Measurements from ENCODE around the gene NDEL1. TPM values are rescaled to one million over a fixed set of nuclear protein-coding genes. Genes with fewer than 3 reads are reported as not detected.

NDEL1 gene
- total RNA-seq, 1 donor from 2014 or later = 75.9 TPM

DNA sequence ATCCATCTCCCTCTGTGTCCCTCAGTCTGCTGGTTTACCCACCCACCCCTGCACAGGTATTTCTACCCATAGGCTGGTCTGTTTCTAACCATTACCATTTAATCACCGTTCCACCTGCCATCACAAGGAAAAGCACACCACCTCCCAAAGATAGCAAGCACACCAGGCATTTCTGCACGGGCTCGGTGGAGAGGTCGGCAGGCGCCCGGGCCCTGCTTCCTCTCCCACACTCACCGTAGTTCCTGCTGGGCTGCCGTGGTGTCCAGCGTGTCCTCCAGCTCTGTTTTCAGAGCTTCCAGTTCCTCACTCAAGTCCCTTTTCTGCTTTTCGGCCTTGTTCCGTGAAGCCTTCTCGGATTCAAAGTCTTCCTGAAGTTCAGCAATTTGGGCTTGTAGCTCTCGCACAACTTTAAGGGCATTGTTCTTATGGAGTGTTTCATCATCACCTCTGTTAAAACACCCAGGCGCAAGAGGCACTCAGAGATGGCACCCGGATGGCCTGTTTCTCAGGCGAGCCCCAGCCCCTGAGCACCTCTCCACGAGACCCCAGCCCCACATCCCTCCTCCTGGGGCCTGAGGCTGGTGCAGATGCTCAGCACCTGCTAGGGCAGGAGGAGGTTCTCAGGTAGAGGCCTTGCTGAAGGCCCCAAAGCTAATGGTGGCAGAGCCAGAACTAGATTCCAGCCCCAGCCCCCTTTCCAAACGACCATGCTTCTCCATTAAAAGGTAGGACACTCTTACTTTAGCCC lies 69.0 kb downstream of the NDEL1 start:
- no peak for ATAC-seq

DNA sequence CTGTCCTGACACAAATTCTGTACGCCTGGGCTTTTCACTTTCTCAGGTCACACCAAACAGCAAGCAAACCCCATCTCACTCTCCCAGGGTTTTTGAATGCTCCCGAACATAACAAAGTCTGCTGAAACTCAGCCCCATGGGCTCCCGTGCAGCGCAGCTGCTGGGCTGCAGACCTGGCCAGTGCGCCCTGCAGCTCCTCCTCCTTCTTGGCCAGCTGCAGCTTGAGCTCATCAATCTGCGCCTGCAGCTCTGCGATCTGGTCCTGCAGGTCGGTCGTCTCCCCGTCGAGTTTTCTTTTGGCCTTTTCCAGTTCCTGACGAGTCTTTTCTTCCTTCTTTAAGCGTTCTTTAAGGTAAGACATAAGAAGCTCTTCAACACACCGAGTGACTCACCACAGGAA lies 70.5 kb downstream of the NDEL1 start:
- ATAC-seq = no peak

DNA sequence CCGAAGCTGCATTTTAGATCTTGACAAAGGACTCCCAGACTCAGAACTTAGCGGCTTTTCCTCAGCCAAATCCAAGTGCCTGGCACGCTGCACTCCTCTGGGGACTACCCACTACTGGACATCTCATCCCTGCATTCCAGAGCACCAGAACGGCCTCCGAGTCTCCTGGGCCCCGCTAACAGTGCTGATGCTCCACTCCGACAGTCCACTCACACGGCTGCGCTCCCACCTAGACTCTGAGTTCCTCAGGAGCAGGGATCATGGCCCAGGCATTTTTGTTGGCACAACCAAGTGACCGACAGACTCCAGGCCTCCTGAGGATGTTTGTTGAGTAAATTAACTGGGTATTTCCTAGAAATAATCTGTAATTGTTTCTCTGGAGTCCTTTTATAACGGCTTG lies 79.1 kb downstream of the NDEL1 start:
- ATAC-seq = no peak

Other genes starting within 250 kb of the NDEL1 start
- gene BORCS6, start 245.7 kb upstream of the NDEL1 start, total RNA-seq = 6.3 TPM
- gene AURKB, start 225.3 kb upstream of the NDEL1 start, total RNA-seq = 22.0 TPM
- gene CTC1, start 187.8 kb upstream of the NDEL1 start, total RNA-seq = 10.0 TPM
- gene PFAS, start 186.6 kb upstream of the NDEL1 start, total RNA-seq = 25.1 TPM
- 12.7 TPM for gene RANGRF, start 147.2 kb upstream of the NDEL1 start, total RNA-seq
- gene SLC25A35, start 140.5 kb upstream of the NDEL1 start, total RNA-seq = 2.6 TPM
- gene ARHGEF15, start 125.6 kb upstream of the NDEL1 start, total RNA-seq = 1.8 TPM
- not detected for gene ODF4, start 96.0 kb upstream of the NDEL1 start, total RNA-seq
- 1,742 TPM for gene RPL26, start 52.7 kb upstream of the NDEL1 start, total RNA-seq
- gene RNF222, start 38.1 kb upstream of the NDEL1 start, total RNA-seq = 10.8 TPM
- 24.6 TPM for gene MYH10, start 194.8 kb downstream of the NDEL1 start, total RNA-seq